AG04450 (cell line): ENCODE results near the gene STT3B. TPM values are rescaled to one million over a fixed set of nuclear protein-coding genes. Genes with fewer than 3 reads are reported as not detected.

Source experiments
- CTCF ChIA-PET: fragments of 300-600, 350-600 bp; formaldehyde crosslinking; extraction: SDS; loops from one replicate; lab custom pipeline; 2022; ENCODE audit warnings: antibody characterized with exemption, inconsistent platforms; lab: Charles Lee
- POLR2A ChIA-PET: fragments of 350-600 bp; formaldehyde crosslinking; extraction: SDS; loops from one replicate; lab custom pipeline; 2021; ENCODE audit warnings: antibody characterized with exemption, inconsistent platforms; lab: Yijun Ruan, JAX
- DNase-seq: peaks from one replicate; pipeline ENCODE4 v3.0.0-alpha.2; 2011; ENCODE audit warnings: low read depth, low spot score
- H3K27ac ChIP-seq: one replicate; pipeline ENCODE4 v1.5.1; 2012; ENCODE audit warnings: low read depth, low read length, control low read depth
- H3K27me3 ChIP-seq: one replicate; pipeline ENCODE4 v1.6.0; 2012; ENCODE audit warnings: low read length; ENCODE audit not compliant: control insufficient read depth, insufficient read depth
- H3K4me3 ChIP-seq: 2 replicates; pipeline ENCODE4 v1.5.1; 2011; ENCODE audit warnings: mild to moderate bottlenecking, low read depth, low read length, control low read depth
- H3K9me3 ChIP-seq: 2 replicates; pipeline ENCODE4 v1.5.1; 2012; ENCODE audit warnings: low read length; ENCODE audit not compliant: control insufficient read depth, insufficient read depth
- CTCF ChIP-seq: IDR thresholded peaks from 2 replicates; pipeline ENCODE4 v1.5.1; 2011; ENCODE audit warnings: low read depth, low read length, control low read depth, inconsistent platforms
- polyA plus RNA-seq: library from polyadenylated mRNA; depleted of rRNA; stranded (reverse); fragments of >200 nt; gene quantifications from 2 replicates; pipeline ENCODE4 v1.2.3, GENCODE V29; 2011

STT3B gene
- polyA plus RNA-seq, 1 experiment: 112 TPM

GRCh38 chr3:31515486-31516284 is 17.0 kb upstream of the STT3B start:
- no peak for DNase-seq
- POLR2A ChIA-PET: no interaction called here
- TF ChIP-seq CTCF: no peak
- CTCF ChIA-PET: interaction anchor here (0.5 to 1.2 kb wide), 2 partner anchors 17 to 507 kb away, joined by 3 read pairs; partner anchors contain the start of gene STT3B
- no peak overlapping the region for H3K27ac ChIP-seq
- H3K4me3 ChIP-seq: no peak overlapping the region
- peaks cover 2% of the 10 kb centered on the region for H3K27me3 ChIP-seq
- no peaks in the 10 kb centered on the region for H3K9me3 ChIP-seq

GRCh38 chr3:31516757-31517156 is 16.0 kb upstream of the STT3B start:
- TF ChIP-seq CTCF: no peak
- DNase-seq: no peak
- CTCF ChIA-PET: no interaction called here
- no peaks in the 10 kb centered on the region for H3K9me3 ChIP-seq
- H3K4me3 ChIP-seq: no peak overlapping the region
- H3K27ac ChIP-seq: no peak overlapping the region
- POLR2A ChIA-PET: no interaction called here
- peaks cover 2% of the 10 kb centered on the region for H3K27me3 ChIP-seq

GRCh38 chr3:31521468-31521867 is 11.3 kb upstream of the STT3B start:
- ChIA-PET POLR2A (no interaction called here), CTCF (no interaction called here)

GRCh38 chr3:31522152-31522551 is 10.6 kb upstream of the STT3B start:
- no peak for DNase-seq
- Histone ChIP-seq H3K27me3 (peaks cover 2% of the 10 kb centered on the region), H3K9me3 (no peaks in the 10 kb centered on the region), H3K4me3 (no peak overlapping the region), H3K27ac (no peak overlapping the region)
- ChIA-PET CTCF (no interaction called here), POLR2A (no interaction called here)
- TF ChIP-seq CTCF: no peak

More at GRCh38 chr3:31521468-31521867, 11.3 kb upstream of the STT3B start:
- no peak for DNase-seq
- no peak for TF ChIP-seq CTCF
- H3K27me3 ChIP-seq: peaks cover 2% of the 10 kb centered on the region
- H3K27ac ChIP-seq: no peak overlapping the region
- no peak overlapping the region for H3K4me3 ChIP-seq
- no peaks in the 10 kb centered on the region for H3K9me3 ChIP-seq

- Histone ChIP-seq H3K9me3 (no peaks in the 10 kb centered on the region), H3K4me3 (no peak overlapping the region), H3K27me3 (peaks cover 2% of the 10 kb centered on the region), H3K27ac (no peak overlapping the region)
- POLR2A ChIA-PET: no interaction called here
- no peak for TF ChIP-seq CTCF
- DNase-seq: no peak
- CTCF ChIA-PET: interaction anchor here (2.1 kb wide), 1 partner anchor 9 kb away, joined by 9 read pairs; the partner anchor contains the start of gene STT3B
These were observed 9.2 kb upstream of the STT3B start for GRCh38 chr3:31523543-31523942.
